H4 (cell line): ENCODE data around the gene PGP. TPM values are rescaled to one million over a fixed set of nuclear protein-coding genes. Genes with fewer than 3 reads are reported as not detected.

Experiments
- DNase-seq: peaks from one replicate; pipeline ENCODE4 v3.0.0-alpha.2; 2015; ENCODE audit warnings: low spot score
- total RNA-seq: library from RNA; depleted of rRNA; stranded (reverse); fragments of >200 nt; shearing (Covaris generic); gene quantifications from 2 replicates; pipeline ENCODE4 v1.2.3, GENCODE V29; 2014; rRNA removed

The PGP gene
- total RNA-seq, 1 experiment from 2014 or later = 20.0 TPM

- DNase-seq = no peak
Measured at GRCh38 chr16:2166263-2167067, 48.2 kb downstream of the PGP start.

GRCh38 chr16:2165861-2166260 is 48.8 kb downstream of the PGP start:
- no peak for DNase-seq

GRCh38 chr16:2163211-2163881 is 51.3 kb downstream of the PGP start:
- no peak for DNase-seq

- no peak for DNase-seq
Measured at GRCh38 chr16:2162676-2163118, 51.9 kb downstream of the PGP start.

GRCh38 chr16:2161911-2162310 is 52.7 kb downstream of the PGP start:
- DNase-seq = no peak

Other genes starting within 250 kb of the PGP start
- not detected in 2 replicates for gene RNF151, start 248.0 kb downstream of the PGP start, total RNA-seq
- 50.8 and 55.9 TPM in 2 replicates for gene TBL3, start 242.8 kb downstream of the PGP start, total RNA-seq
- not detected in 2 replicates for gene NOXO1, start 233.4 kb downstream of the PGP start, total RNA-seq
- 13.4 and 15.1 TPM in 2 replicates for gene GFER, start 230.6 kb downstream of the PGP start, total RNA-seq
- 3.4 and 7.7 TPM in 2 replicates for gene SYNGR3, start 224.9 kb downstream of the PGP start, total RNA-seq
- 5.5 and 10.4 TPM in 2 replicates for gene ZNF598, start 205.0 kb downstream of the PGP start, total RNA-seq
- 2.7 TPM in 1 of 2 replicates, not detected in the other for gene NPW, start 195.1 kb downstream of the PGP start, total RNA-seq
- 33.1 and 33.7 TPM in 2 replicates for gene NHERF2, start 187.9 kb downstream of the PGP start, total RNA-seq
- 28.2 and 42.3 TPM in 2 replicates for gene NTHL1, start 167.0 kb downstream of the PGP start, total RNA-seq
- 11.0 and 15.6 TPM in 2 replicates for gene TSC2, start 166.9 kb downstream of the PGP start, total RNA-seq
- 10.9 and 14.1 TPM in 2 replicates for gene PKD1, start 78.9 kb downstream of the PGP start, total RNA-seq
- 1.9 and 3.2 TPM in 2 replicates for gene RAB26, start 66.2 kb downstream of the PGP start, total RNA-seq
- gene TRAF7, start 59.1 kb downstream of the PGP start, total RNA-seq = 58.2 and 71.0 TPM in 2 replicates
- 0.02 TPM in 2 replicates for gene CASKIN1, start 18.2 kb downstream of the PGP start, total RNA-seq
- 22.1 and 28.4 TPM in 2 replicates for gene MLST8, start 9.4 kb downstream of the PGP start, total RNA-seq
- 0.06 and 1.0 TPM in 2 replicates for gene BRICD5, start 4.0 kb downstream of the PGP start, total RNA-seq
- 8.0 and 9.5 TPM in 2 replicates for gene E4F1, start 8.8 kb upstream of the PGP start, total RNA-seq
- 0.10 TPM in 1 of 2 replicates, not detected in the other for gene DNASE1L2, start 21.6 kb upstream of the PGP start, total RNA-seq
- gene ECI1, start 36.7 kb upstream of the PGP start, total RNA-seq = 37.6 and 48.8 TPM in 2 replicates
- 144 and 152 TPM in 2 replicates for gene RNPS1, start 53.3 kb upstream of the PGP start, total RNA-seq
- 0.25 and 0.41 TPM in 2 replicates for gene ABCA3, start 125.9 kb upstream of the PGP start, total RNA-seq
- gene CCNF, start 214.6 kb upstream of the PGP start, total RNA-seq = 26.1 and 35.8 TPM in 2 replicates
- gene TEDC2, start 245.3 kb upstream of the PGP start, total RNA-seq = 13.0 and 23.2 TPM in 2 replicates